ENCODE results near the gene CENATAC.

GRCh38 chr11:118979434-118979833 is 18.5 kb upstream of the CENATAC start:
- TF ChIP-seq CTCF (IDR thresholded peaks at IDR 0.05) (no peak), EZH2 (IDR thresholded peaks at IDR 0.05; ENCODE audit: borderline replicate concordance, insufficient read depth, low read depth, low read length, poor library complexity, severe bottlenecking) (no peak)

Measured in B cell (primary cell).